B cell (primary cell): ENCODE data around the gene RPTOR. TPM values are rescaled to one million over a fixed set of nuclear protein-coding genes. Genes with fewer than 3 reads are reported as not detected.

Source experiments
- ATAC-seq: fragments of 200-7000 bp; cut with Tn5 transposase; one replicate; pipeline ENCODE4 v1.10.0; 2021; ENCODE audit warnings: low read depth, mild to moderate bottlenecking, moderate number of reproducible peaks, moderate library complexity
- CTCF ChIA-PET: fragments of 350-600 bp; sonication (Branson Sonifier 250); formaldehyde crosslinking; loops from one replicate; lab custom pipeline; 2021; ENCODE audit warnings: antibody characterized with exemption, inconsistent platforms; lab: Charles Lee
- POLR2A ChIA-PET: fragments of 350-600 bp; sonication (Branson Sonifier 250); formaldehyde crosslinking; loops from one replicate; lab custom pipeline; 2021; ENCODE audit warnings: antibody characterized with exemption; lab: Charles Lee
- DNase-seq: peaks from one replicate; pipeline ENCODE4 v3.0.0; 2013
- H2AFZ ChIP-seq: 2 replicates; pipeline ENCODE4 v1.6.1; 2012; ENCODE audit warnings: mild to moderate bottlenecking, low read depth, low read length; ENCODE audit not compliant: insufficient read depth, poor library complexity, severe bottlenecking
- H3K27ac ChIP-seq, 2 donors: 1 replicate in 1 of 2; 2 replicates in 1 of 2; pipeline ENCODE4 v1.5.1; 2012 to 2013; ENCODE audit warnings: low read length in 2 of 2, mild to moderate bottlenecking in 2 of 2, moderate library complexity in 1 of 2
- H3K27me3 ChIP-seq, 4 experiments: fragments of 200-600 bp in 1 of 4; sonication (generic) in 1 of 4; replicated peaks in 1 of 4; 1 replicate in 2 of 4; 2 replicates in 2 of 4; pipeline versions ENCODE4 v1.6.1 to v1.7.0; 2013 to 2016; ENCODE audit warnings: low read length in 3 of 4, mild to moderate bottlenecking in 2 of 4, mixed read lengths in 1 of 4, moderate library complexity in 1 of 4; ENCODE audit not compliant: insufficient read depth in 4 of 4, control insufficient read depth in 3 of 4; ENCODE audit errors: control extremely low read depth in 1 of 4
- H3K36me3 ChIP-seq, 2 experiments: replicated peaks in 1 of 2; 1 replicate in 1 of 2; 2 replicates in 1 of 2; pipeline versions ENCODE4 v1.6.1 to v1.7.1; 2013; ENCODE audit warnings: low read length in 1 of 2; ENCODE audit not compliant: insufficient read depth in 2 of 2, control insufficient read depth in 1 of 2; ENCODE audit errors: control extremely low read depth in 1 of 2, extremely low read depth in 1 of 2
- H3K4me1 ChIP-seq, 2 donors: fragments of 200-600 bp in 1 of 2; sonication (generic) in 1 of 2; 1 replicate in 1 of 2; 2 replicates in 1 of 2; pipeline versions ENCODE4 v1.5.1 to v1.6.1; 2013 to 2017; ENCODE audit warnings: low read length in 2 of 2; ENCODE audit not compliant: control insufficient read depth in 2 of 2, insufficient read depth in 2 of 2
- H3K4me2 ChIP-seq: replicated peaks from 2 replicates; pipeline ENCODE3; 2012; ENCODE audit warnings: mild to moderate bottlenecking, low read depth, low read length; ENCODE audit not compliant: poor library complexity, severe bottlenecking
- H3K4me3 ChIP-seq, 5 experiments: fragments of 200-600 bp in 1 of 5; sonication (generic) in 1 of 5; 1 replicate in 3 of 5; 2 replicates in 2 of 5; pipeline versions ENCODE4 v1.5.1 to v1.7.0; 2011 to 2016; ENCODE audit warnings: low read length in 4 of 5, mild to moderate bottlenecking in 4 of 5, low read depth in 2 of 5, control low read depth in 1 of 5, moderate library complexity in 1 of 5; ENCODE audit not compliant: insufficient read depth in 1 of 5; ENCODE audit errors: control extremely low read depth in 1 of 5, extremely low read depth in 1 of 5
- H3K79me2 ChIP-seq: fragments of 200-600 bp; sonication (generic); one replicate; pipeline ENCODE4 v1.6.0; 2016; ENCODE audit warnings: low read length; ENCODE audit not compliant: control insufficient read depth, insufficient read depth
- H3K9ac ChIP-seq: fragments of 200-600 bp; sonication (generic); 2 replicates; pipeline ENCODE4 v1.6.1; 2017; ENCODE audit warnings: mild to moderate bottlenecking, low read length, moderate library complexity
- H3K9me3 ChIP-seq, 3 donors: one replicate each; pipeline versions ENCODE4 v1.6.1 to v1.7.1; 2013; ENCODE audit warnings: low read length in 2 of 3; ENCODE audit not compliant: control insufficient read depth in 2 of 3, insufficient read depth in 1 of 3; ENCODE audit errors: control extremely low read depth in 1 of 3
- H4K20me1 ChIP-seq: 2 replicates; pipeline ENCODE4 v1.6.0; 2012; ENCODE audit warnings: mild to moderate bottlenecking, low read length; ENCODE audit not compliant: insufficient read depth, control insufficient read depth, poor library complexity, severe bottlenecking
- H3K27ac Mint-ChIP-seq: one replicate; pipeline ENCODE4 v1.8.0; 2021; ENCODE audit warnings: mixed read lengths
- H3K27me3 Mint-ChIP-seq: one replicate; pipeline ENCODE4 v1.8.0; 2021; ENCODE audit warnings: mixed read lengths
- H3K4me1 Mint-ChIP-seq: one replicate; pipeline ENCODE4 v1.8.0; 2021; ENCODE audit warnings: mixed read lengths
- H3K4me3 Mint-ChIP-seq: one replicate; pipeline ENCODE4 v1.8.0; 2021; ENCODE audit warnings: mixed read lengths
- H3K9me3 Mint-ChIP-seq: one replicate; pipeline ENCODE4 v1.8.0; 2022; ENCODE audit warnings: mixed read lengths; ENCODE audit not compliant: insufficient read depth
- EZH2 ChIP-seq: IDR thresholded peaks from 2 replicates; pipeline ENCODE4 v1.6.1; 2012; ENCODE audit warnings: borderline replicate concordance, low read depth, mild to moderate bottlenecking, moderate library complexity, low read length; ENCODE audit not compliant: insufficient read depth, poor library complexity, severe bottlenecking
- WGBS: methylation state at CpG from one replicate; pipeline ENCODE4 v1.1.5; 2013; ENCODE audit warnings: missing lambda C conversion rate; ENCODE audit not compliant: insufficient coverage; 5-methylcytosine and 5-hydroxymethylcytosine counted together
- intact Hi-C: fragments of 100-400 bp; cut with micrococcal nuclease; formaldehyde crosslinking; loops from one replicate; pipeline ENCODE4 v1.10.0; 2022
- polyA plus RNA-seq: library from polyadenylated mRNA; depleted of rRNA; stranded (reverse); fragments of >200 nt; gene quantifications from 2 replicates; pipeline ENCODE4 v1.2.3, GENCODE V29; 2012
- total RNA-seq, 2 donors: library from RNA; stranded (reverse); fragments of 120-200 nt in 1 of 2; gene quantifications; 1 replicate in 1 of 2; 2 replicates in 1 of 2; pipeline versions ENCODE4 v1.2.3 to v1.2.4, GENCODE V29; 2013 to 2022
- TF ChIP-seq, protein P1 (sequence below): fragments of 200-600 bp; IDR thresholded peaks from one replicate; pipeline ENCODE4 v1.8.0; 2022; ENCODE audit warnings: antibody characterized with exemption, mild to moderate bottlenecking

RPTOR gene
- total and polyA plus RNA-seq, 2 donors (not counting 1 experiment from before 2014, with no cell fraction given) = 13.4 to 58.8 TPM

GRCh38 chr17:80858301-80859001 lies 313.8 kb downstream of the RPTOR start:
- H4K20me1 ChIP-seq = no peaks in the 10 kb centered on the region
- H3K27ac Mint-ChIP-seq = no peak overlapping the region
- no peak overlapping the region for H3K27ac ChIP-seq
- no peaks in the 10 kb centered on the region for H3K27me3 ChIP-seq
- peaks cover 4% of the 10 kb centered on the region for H3K4me1 Mint-ChIP-seq
- ChIA-PET CTCF (no interaction called here), POLR2A (interaction anchor here (0.5 kb wide), 1 partner anchor 93 kb away, joined by 5 read pairs; no protein-coding TSS in a partner anchor)
- DNase-seq (no peak), ATAC-seq (no peak)
- peaks cover 0 to 9% (median 0%) of the 10 kb centered on the region in 3 donors for H3K9me3 ChIP-seq
- H3K4me3 ChIP-seq = no peak overlapping the region
- intact Hi-C loops = no loop called here
- H3K4me3 Mint-ChIP-seq = no peak overlapping the region
- no peak overlapping the region for H3K4me2 ChIP-seq
- peaks cover 0 to 4% of the 10 kb centered on the region in 2 donors for H3K4me1 ChIP-seq
- H3K79me2 ChIP-seq = no peaks in the 10 kb centered on the region
- H3K27me3 Mint-ChIP-seq = no peaks in the 10 kb centered on the region
- H3K9ac ChIP-seq = no peak overlapping the region
- no peak for TF ChIP-seq EZH2
- TF ChIP-seq, protein P1, sequence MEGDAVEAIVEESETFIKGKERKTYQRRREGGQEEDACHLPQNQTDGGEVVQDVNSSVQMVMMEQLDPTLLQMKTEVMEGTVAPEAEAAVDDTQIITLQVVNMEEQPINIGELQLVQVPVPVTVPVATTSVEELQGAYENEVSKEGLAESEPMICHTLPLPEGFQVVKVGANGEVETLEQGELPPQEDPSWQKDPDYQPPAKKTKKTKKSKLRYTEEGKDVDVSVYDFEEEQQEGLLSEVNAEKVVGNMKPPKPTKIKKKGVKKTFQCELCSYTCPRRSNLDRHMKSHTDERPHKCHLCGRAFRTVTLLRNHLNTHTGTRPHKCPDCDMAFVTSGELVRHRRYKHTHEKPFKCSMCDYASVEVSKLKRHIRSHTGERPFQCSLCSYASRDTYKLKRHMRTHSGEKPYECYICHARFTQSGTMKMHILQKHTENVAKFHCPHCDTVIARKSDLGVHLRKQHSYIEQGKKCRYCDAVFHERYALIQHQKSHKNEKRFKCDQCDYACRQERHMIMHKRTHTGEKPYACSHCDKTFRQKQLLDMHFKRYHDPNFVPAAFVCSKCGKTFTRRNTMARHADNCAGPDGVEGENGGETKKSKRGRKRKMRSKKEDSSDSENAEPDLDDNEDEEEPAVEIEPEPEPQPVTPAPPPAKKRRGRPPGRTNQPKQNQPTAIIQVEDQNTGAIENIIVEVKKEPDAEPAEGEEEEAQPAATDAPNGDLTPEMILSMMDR = no peak
- H3K9me3 Mint-ChIP-seq = no peaks in the 10 kb centered on the region
- WGBS = 98% methylated on average over 20 of the region's 20 CpGs
- no peak overlapping the region for H2AFZ ChIP-seq
- H3K36me3 ChIP-seq = peaks cover 0 to 17% of the 10 kb centered on the region in 2 experiments
